Subcutaneous adipose tissue (tissue), 4 donors: ENCODE results near the gene CHD5. TPM values are rescaled to one million over a fixed set of nuclear protein-coding genes. Genes with fewer than 3 reads are reported as not detected.

Source experiments
- CTCF ChIP-seq: fragments of 450-650 bp; IDR thresholded peaks from one replicate; pipeline ENCODE4 v1.5.1; 2016; ENCODE audit warnings: low read depth, mild to moderate bottlenecking, control low read depth, antibody characterized with exemption, moderate library complexity
- total RNA-seq, 4 donors: library from RNA; depleted of rRNA; stranded (reverse); fragments of >200 nt; gene quantifications; one replicate each; pipeline ENCODE4 v1.1.0, GENCODE V29; 2016

CHD5 gene
- total RNA-seq, 4 donors from 2014 or later, result 0.19 to 0.49 (median 0.22) TPM; not detected in 1

GRCh38 chr1:6171548-6172124, 8.5 kb downstream of the CHD5 start:
- no peak for TF ChIP-seq CTCF

- TF ChIP-seq CTCF, result no peak
These were observed 9.3 kb downstream of the CHD5 start for GRCh38 chr1:6170742-6171201.

GRCh38 chr1:6170116-6170741, 9.9 kb downstream of the CHD5 start:
- no peak for TF ChIP-seq CTCF

- no peak for TF ChIP-seq CTCF
These were observed 11.1 kb downstream of the CHD5 start for GRCh38 chr1:6168947-6169586.

- no peak for TF ChIP-seq CTCF
These were observed 12.5 kb downstream of the CHD5 start for GRCh38 chr1:6167391-6168303.

GRCh38 chr1:6166655-6167390, 13.3 kb downstream of the CHD5 start:
- TF ChIP-seq CTCF, result no peak
